GM12892 (cell line): ENCODE measurements around the gene NOXO1.

Source experiments
- POLR2A ChIP-seq: IDR thresholded peaks from 2 replicates; pipeline ENCODE4 v1.6.1; 2011; ENCODE audit warnings: low read depth, low read length, control low read depth
- POLR2AphosphoS5 ChIP-seq: IDR thresholded peaks from 2 replicates; pipeline ENCODE4 v1.6.1; 2011; ENCODE audit warnings: low read depth, low read length, control low read depth

DNA sequence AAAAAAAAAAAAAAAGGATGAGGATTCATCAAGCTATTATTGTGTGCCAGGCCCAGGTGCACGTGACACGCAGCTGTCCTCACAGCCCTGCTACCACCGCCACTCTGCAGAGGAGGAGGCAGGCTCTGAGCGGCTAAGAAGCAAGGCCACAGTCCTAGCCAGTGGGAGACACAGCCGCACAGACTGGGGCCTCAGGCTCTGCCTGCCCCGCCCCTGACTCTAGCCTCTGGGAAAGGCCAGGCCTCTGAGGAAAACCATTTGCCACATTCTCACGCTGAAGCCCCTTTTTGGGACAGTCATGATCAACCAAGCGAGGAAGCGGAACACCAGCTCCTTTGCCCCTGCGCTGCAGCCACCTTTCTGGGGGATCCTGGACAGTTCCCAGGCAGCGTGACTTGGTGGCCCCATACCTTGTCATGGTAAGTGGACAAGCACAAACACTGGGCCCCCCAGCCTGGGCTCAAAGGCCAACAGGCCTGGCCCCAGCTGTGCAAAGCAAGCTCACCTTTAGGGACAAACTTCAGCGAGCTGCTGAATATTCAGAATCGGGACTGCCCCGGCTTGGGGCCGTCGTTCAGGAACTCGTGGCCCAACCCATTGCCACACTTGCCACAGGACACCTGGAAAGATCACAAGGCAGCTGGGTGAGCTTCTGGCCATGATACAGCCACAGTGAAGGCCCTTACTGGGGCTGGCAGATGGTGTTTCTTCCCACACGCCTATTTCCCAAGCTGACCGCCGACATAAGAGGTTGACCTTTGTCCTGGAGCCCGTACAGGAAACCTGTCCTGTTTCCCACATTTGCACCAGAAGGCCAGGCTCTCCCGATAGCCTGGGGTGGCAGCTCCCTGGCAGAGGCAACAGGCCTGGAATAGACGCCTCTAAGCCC, 40.8 kb downstream of the NOXO1 start:
- TF ChIP-seq POLR2A (no peak), POLR2AphosphoS5 (no peak)
